ENCODE data around the gene DUSP23. TPM values are rescaled to one million over a fixed set of nuclear protein-coding genes. Genes with fewer than 3 reads are reported as not detected.

The DUSP23 gene
- total and polyA plus RNA-seq, 2 experiments from 2014 or later = 56.3 to 97.6 TPM

GRCh38 chr1:159828176-159828575, 47.4 kb downstream of the DUSP23 start:
- H3K27me3 Mint-ChIP-seq (ENCODE audit: insufficient read depth, low read depth, poor library complexity) = peaks cover 6% of the 10 kb centered on the region
- Histone ChIP-seq H3K9me2 (ENCODE audit: insufficient read depth) (no peaks in the 10 kb centered on the region), H3K79me2 (replicated peaks; ENCODE audit: insufficient read depth) (no peaks in the 10 kb centered on the region), H3K4me1 (ENCODE audit: insufficient read depth) (no peaks in the 10 kb centered on the region; the same call in 1 of the 2 replicates), H4K20me1 (replicated peaks; ENCODE audit: insufficient read depth) (no peaks in the 10 kb centered on the region), H2AFZ (no peak overlapping the region), H3K4me2 (no peak overlapping the region), H3K27ac (ENCODE audit: low read depth) (no peak overlapping the region), H3K27me3 (ENCODE audit: insufficient read depth) (no peaks in the 10 kb centered on the region), H3F3A (replicated peaks; ENCODE audit: low read depth) (no peaks in the 10 kb centered on the region), H3K36me3 (ENCODE audit: insufficient read depth) (no peaks in the 10 kb centered on the region), H3K4me3 (no peak overlapping the region)
- DNase-seq (ENCODE audit: low spot score) = no peak
- H3K36me3 Mint-ChIP-seq (ENCODE audit: low read depth) = no peaks in the 10 kb centered on the region
- ATAC-seq = no peak
- TF ChIP-seq ZNF462 (CRISPR knock-in tag; IDR thresholded peaks at IDR 0.05) (no peak), NANOG (IDR thresholded peaks at IDR 0.05; ENCODE audit: borderline replicate concordance) (no peak), EZH2phosphoT487 (IDR thresholded peaks at IDR 0.05; ENCODE audit: unreplicated experiment) (no peak), ZNF331 (CRISPR knock-in tag; IDR thresholded peaks at IDR 0.05; ENCODE audit: low read depth) (no peak), ETS1 (IDR thresholded peaks at IDR 0.05) (no peak), REST (IDR thresholded peaks at IDR 0.05; ENCODE audit: unreplicated experiment) (no peak), EZH2 (IDR thresholded peaks at IDR 0.05; ENCODE audit: low read depth, unreplicated experiment) (no peak), ZNF114 (CRISPR knock-in tag; IDR thresholded peaks at IDR 0.05) (no peak), STAT1 (IDR thresholded peaks at IDR 0.05; ENCODE audit: unreplicated experiment) (no peak)
- H3K27ac Mint-ChIP-seq = no peak overlapping the region
- H3K9me3 Mint-ChIP-seq = no peaks in the 10 kb centered on the region; the same call in 1 of the 3 replicates
- H3K4me3 Mint-ChIP-seq = no peak overlapping the region
- peaks cover 14% of the 10 kb centered on the region for H3K4me1 Mint-ChIP-seq
